Measurements from ENCODE around the gene CDH20. TPM values are rescaled to one million over a fixed set of nuclear protein-coding genes. Genes with fewer than 3 reads are reported as not detected.
A peak's percentile ranks its signal among the peaks of the same experiment; 100 is the strongest.

The CDH20 gene
- total RNA-seq, 1 experiment from 2014 or later, result not detected

DNA sequence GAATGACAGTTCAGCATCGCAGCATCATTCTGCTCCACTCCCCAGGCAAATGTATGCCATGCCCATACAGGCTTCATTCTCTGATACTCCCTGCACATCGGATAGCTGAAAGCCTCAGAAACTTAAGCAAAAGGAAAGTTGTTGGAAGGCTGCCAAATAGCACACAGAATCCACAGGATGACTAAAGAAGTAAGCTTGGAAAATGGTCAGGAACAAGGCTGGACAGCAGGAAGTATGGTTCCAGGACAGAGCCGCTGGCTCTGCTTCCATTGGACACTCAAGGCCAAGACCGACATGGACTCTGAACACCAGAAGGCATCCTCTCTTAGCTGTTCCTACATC, 256.5 kb downstream of the CDH20 start:
- Mint-ChIP-seq H3K4me3 (ENCODE audit: unreplicated experiment) (no peak overlapping the region), H3K36me3 (ENCODE audit: insufficient read depth, unreplicated experiment) (no peaks in the 10 kb centered on the region), H3K27me3 (ENCODE audit: insufficient read depth, unreplicated experiment) (no peaks in the 10 kb centered on the region), H3K4me1 (ENCODE audit: insufficient read depth, unreplicated experiment) (peaks cover 20% of the 10 kb centered on the region), H3K27ac (ENCODE audit: low read depth, unreplicated experiment) (no peak overlapping the region), H3K9me3 (ENCODE audit: unreplicated experiment) (no peaks in the 10 kb centered on the region)
- intact Hi-C loops (cut with micrococcal nuclease), result no loop called here
- CTCF ChIA-PET, result interaction anchor here (0.8 kb wide), 2 partner anchors 7 to 44 kb away, joined by 3 to 4 read pairs; no protein-coding TSS in a partner anchor
- no TSS peak for BruUV-seq (replicated peaks)
- peak; percentile 68 for DNase-seq (ENCODE audit: unreplicated experiment)
- TF ChIP-seq, protein P1, sequence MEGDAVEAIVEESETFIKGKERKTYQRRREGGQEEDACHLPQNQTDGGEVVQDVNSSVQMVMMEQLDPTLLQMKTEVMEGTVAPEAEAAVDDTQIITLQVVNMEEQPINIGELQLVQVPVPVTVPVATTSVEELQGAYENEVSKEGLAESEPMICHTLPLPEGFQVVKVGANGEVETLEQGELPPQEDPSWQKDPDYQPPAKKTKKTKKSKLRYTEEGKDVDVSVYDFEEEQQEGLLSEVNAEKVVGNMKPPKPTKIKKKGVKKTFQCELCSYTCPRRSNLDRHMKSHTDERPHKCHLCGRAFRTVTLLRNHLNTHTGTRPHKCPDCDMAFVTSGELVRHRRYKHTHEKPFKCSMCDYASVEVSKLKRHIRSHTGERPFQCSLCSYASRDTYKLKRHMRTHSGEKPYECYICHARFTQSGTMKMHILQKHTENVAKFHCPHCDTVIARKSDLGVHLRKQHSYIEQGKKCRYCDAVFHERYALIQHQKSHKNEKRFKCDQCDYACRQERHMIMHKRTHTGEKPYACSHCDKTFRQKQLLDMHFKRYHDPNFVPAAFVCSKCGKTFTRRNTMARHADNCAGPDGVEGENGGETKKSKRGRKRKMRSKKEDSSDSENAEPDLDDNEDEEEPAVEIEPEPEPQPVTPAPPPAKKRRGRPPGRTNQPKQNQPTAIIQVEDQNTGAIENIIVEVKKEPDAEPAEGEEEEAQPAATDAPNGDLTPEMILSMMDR (IDR thresholded peaks at IDR 0.05; ENCODE audit: unreplicated experiment), result no peak
- POLR2A ChIA-PET, result interaction anchor here (1.2 kb wide), 1 partner anchor 47 kb away, joined by 4 read pairs; no protein-coding TSS in a partner anchor

DNA sequence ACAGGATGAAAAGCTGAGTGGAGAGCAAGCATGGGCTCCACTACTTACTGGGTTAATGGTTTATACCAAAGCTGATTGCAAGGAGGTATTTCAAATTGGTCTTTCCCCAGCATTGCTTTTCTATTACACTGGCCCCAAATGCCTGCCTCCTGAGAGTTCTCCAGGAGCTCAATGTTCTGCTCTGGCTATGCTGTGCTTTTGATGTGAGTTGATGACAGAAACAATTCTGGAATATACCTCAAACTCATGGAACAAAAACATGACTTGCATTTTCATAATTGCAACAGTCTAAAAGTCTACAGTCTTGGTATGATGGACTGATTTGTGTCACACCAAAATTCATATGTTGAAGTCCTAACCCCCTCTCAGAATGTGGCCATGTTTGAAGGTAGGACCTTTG, 258.0 kb downstream of the CDH20 start:
- no peak overlapping the region for H3K27ac Mint-ChIP-seq (ENCODE audit: low read depth, unreplicated experiment)

DNA sequence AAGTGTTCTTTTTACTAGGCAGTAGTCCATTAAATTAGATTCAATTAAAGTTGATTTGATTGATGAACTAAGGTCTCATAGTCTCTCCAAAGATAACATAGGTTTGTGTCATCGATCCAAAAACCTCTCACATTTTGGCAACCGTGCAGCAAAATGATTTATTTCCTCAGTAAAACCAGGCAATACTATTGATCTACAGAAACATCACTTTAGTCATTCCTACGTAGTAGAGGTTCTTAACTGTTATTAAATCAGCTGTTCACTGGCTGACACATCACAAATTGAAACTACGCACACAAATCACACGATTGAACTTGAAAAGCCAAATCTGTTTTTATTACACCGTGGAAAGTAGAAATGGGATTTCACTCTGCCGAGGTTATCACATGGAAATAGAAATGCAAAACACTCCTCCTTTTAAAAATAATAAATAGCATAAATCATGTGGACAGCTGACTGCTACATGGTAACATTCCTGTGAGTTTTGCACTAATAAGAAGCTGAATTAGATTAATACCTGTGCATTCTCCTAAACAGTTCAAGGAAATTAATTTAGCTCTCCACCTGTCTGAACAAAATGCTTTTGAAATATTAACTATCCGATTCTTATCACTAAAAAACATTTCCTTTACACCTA, 262.5 kb downstream of the CDH20 start:
- Mint-ChIP-seq H3K27me3 (ENCODE audit: insufficient read depth, unreplicated experiment) (no peaks in the 10 kb centered on the region), H3K9me3 (ENCODE audit: unreplicated experiment) (no peaks in the 10 kb centered on the region), H3K4me1 (ENCODE audit: insufficient read depth, unreplicated experiment) (no peaks in the 10 kb centered on the region), H3K27ac (ENCODE audit: low read depth, unreplicated experiment) (no peak overlapping the region), H3K4me3 (ENCODE audit: unreplicated experiment) (no peak overlapping the region), H3K36me3 (ENCODE audit: insufficient read depth, unreplicated experiment) (no peaks in the 10 kb centered on the region)
- DNase-seq (ENCODE audit: unreplicated experiment), result no peak
- TF ChIP-seq, protein P1 (IDR thresholded peaks at IDR 0.05; ENCODE audit: unreplicated experiment), result no peak
- CTCF ChIA-PET, result interaction anchor here (0.7 to 0.9 kb wide), 2 partner anchors 13 to 14 kb away, joined by 3 read pairs; no protein-coding TSS in a partner anchor
- intact Hi-C loops (cut with micrococcal nuclease), result no loop called here
- no TSS peak for BruUV-seq (replicated peaks)
- POLR2A ChIA-PET, result interaction anchor here (0.5 kb wide), 2 partner anchors 44 to 690 kb away, joined by 3 read pairs; no protein-coding TSS in a partner anchor

More for the DNA sequence above, 258.0 kb downstream of the CDH20 start:
- no peak for DNase-seq (ENCODE audit: unreplicated experiment)
- H3K4me1 Mint-ChIP-seq (ENCODE audit: insufficient read depth, unreplicated experiment), result peaks cover 20% of the 10 kb centered on the region
- no peak overlapping the region for H3K4me3 Mint-ChIP-seq (ENCODE audit: unreplicated experiment)
- intact Hi-C loops (cut with micrococcal nuclease), result no loop called here
- no peaks in the 10 kb centered on the region for H3K27me3 Mint-ChIP-seq (ENCODE audit: insufficient read depth, unreplicated experiment)
- CTCF ChIA-PET, result interaction anchor here (0.7 to 2.5 kb wide), 4 partner anchors 9 to 575 kb away, joined by 3 to 21 read pairs (median 4); no protein-coding TSS in a partner anchor
- no peaks in the 10 kb centered on the region for H3K9me3 Mint-ChIP-seq (ENCODE audit: unreplicated experiment)
- no peaks in the 10 kb centered on the region for H3K36me3 Mint-ChIP-seq (ENCODE audit: insufficient read depth, unreplicated experiment)
- no TSS peak for BruUV-seq (replicated peaks)
- TF ChIP-seq, protein P1 (IDR thresholded peaks at IDR 0.05; ENCODE audit: unreplicated experiment), result no peak
- POLR2A ChIA-PET, result interaction anchor here (1.2 kb wide), 1 partner anchor 19 kb away, joined by 3 read pairs; no protein-coding TSS in a partner anchor

DNA sequence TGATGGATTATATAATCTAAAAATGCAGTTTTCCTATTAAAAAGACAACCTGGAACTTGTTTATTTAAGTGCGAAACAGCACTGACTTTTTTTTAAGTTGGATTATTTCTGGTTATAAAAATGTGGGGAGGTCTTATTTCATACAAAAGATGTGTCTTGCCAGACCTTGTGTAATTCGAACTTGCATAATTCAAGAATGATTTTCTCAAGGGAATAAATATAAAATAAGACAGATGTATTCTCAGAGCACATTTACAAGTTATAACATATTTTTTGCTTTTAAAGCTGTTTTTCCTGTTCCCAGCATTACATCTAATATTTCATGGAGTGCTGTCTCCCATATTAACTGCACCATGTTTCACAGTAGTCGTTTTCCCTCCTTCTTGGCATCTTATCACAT, 263.1 kb downstream of the CDH20 start:
- ChIA-PET CTCF (interaction anchor here (0.7 to 1.7 kb wide), 4 partner anchors 14 to 212 kb away, joined by 3 to 6 read pairs (median 3); no protein-coding TSS in a partner anchor), POLR2A (interaction anchor here (0.5 to 1.4 kb wide), 2 partner anchors 11 to 44 kb away, joined by 3 read pairs; no protein-coding TSS in a partner anchor)
- Mint-ChIP-seq H3K4me3 (ENCODE audit: unreplicated experiment) (no peak overlapping the region), H3K27me3 (ENCODE audit: insufficient read depth, unreplicated experiment) (no peaks in the 10 kb centered on the region), H3K27ac (ENCODE audit: low read depth, unreplicated experiment) (no peak overlapping the region), H3K36me3 (ENCODE audit: insufficient read depth, unreplicated experiment) (no peaks in the 10 kb centered on the region), H3K9me3 (ENCODE audit: unreplicated experiment) (no peaks in the 10 kb centered on the region), H3K4me1 (ENCODE audit: insufficient read depth, unreplicated experiment) (no peaks in the 10 kb centered on the region)
- DNase-seq (ENCODE audit: unreplicated experiment), result peak; percentile 29
- BruUV-seq (replicated peaks), result no TSS peak
- intact Hi-C loops (cut with micrococcal nuclease), result no loop called here
- TF ChIP-seq, protein P1 (IDR thresholded peaks at IDR 0.05; ENCODE audit: unreplicated experiment), result no peak

All from MCF 10A (cell line).